GM19372 (cell line): ENCODE results near the gene DERL3.

Source experiments
- ATAC-seq: cut with Tn5 transposase; IDR thresholded peaks from one replicate; pipeline ENCODE4 v1.9.1; 2021; ENCODE audit warnings: mild to moderate bottlenecking, low read depth, moderate library complexity; ENCODE audit not compliant: unreplicated experiment

DERL3 gene

GRCh38 chr22:23815541-23816155, 23.2 kb downstream of the DERL3 start:
- ATAC-seq, result no peak

DNA sequence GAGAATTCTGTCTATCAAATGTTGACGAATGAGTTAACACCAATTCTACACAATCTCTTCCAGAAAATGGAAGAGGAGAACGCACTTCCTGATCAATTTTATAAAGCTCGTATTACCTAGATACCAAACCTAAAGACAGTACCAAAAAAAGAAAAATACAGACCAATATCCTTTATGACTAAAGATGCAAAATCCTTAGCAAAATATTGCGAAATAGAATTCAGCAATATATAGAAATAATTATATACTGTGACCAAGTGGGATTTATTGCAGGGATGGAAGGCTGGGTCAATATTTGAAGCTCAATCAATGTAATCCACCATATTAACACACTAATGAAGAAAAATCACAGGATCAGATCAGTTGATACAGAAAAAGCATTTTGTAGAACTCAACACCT, 26.4 kb downstream of the DERL3 start:
- no peak for ATAC-seq

DNA sequence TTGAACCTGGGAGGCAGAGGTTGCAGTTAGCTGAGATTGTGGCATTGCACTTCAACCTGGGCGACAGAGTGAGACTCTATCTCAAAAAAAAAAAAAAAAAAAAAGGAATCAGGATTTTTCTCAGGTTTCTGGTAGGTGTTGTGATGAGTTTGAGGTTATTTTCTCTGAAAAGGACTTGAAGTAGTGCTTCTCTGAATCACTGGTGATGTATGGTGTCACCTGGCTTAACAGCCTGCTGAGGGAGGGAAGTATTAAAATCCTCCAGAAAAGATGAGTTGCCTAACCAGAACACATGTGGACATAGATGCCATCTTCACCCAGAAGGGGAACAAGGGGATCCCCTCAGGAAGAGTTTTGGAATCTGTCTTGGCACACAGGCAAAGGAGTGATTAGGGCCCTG, 32.0 kb downstream of the DERL3 start:
- ATAC-seq, result no peak

GRCh38 chr22:23804781-23805291, 34.0 kb downstream of the DERL3 start:
- no peak for ATAC-seq

GRCh38 chr22:23803001-23803819, 35.6 kb downstream of the DERL3 start:
- no peak for ATAC-seq

GRCh38 chr22:23801886-23802377, 36.9 kb downstream of the DERL3 start:
- no peak for ATAC-seq

GRCh38 chr22:23801238-23801821, 37.5 kb downstream of the DERL3 start:
- no peak for ATAC-seq

DNA sequence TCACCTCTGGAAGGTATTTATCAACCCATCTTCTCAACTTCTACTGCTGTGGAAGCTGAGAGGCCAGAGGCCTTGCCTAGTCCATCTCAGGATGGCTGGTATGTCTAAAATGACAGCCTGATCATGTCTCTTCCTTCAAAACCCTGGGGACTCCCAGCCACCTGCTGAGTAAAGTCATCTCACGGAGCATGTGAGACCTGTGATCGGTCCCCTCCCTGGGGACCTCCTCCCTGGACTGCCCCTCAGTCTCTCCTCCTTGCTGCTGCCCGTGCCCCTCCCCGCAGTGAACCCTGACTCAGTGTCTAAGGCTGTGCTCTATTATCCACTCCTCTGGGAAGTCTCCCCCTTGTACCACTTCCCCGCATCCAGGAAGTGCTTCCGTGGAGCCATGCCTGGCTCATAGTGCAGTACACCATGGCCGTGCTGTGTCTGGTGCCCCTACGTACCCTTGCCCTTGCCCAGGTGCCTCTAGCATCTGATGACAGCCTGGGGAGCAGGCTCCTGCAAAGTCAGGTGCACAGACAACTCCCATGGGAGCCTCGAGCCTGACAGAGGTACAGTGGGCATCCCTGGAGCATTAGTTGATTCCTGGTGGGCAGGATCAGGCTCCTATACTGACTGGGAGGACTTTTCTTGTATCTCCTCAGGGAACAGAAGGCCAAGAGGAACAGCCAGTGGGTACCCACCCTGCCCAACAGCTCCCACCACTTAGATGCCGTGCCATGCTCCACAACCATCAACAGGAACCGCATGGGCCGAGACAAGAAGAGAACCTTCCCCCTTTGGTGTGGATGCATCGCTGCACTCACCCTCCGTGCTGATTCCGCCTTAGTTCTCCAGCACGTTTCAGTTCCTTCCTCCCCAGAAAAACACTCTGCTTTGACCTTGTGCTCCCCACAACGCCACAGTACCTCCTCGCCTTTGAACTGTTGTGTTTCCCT, 38.2 kb downstream of the DERL3 start:
- ATAC-seq, result no peak

DNA sequence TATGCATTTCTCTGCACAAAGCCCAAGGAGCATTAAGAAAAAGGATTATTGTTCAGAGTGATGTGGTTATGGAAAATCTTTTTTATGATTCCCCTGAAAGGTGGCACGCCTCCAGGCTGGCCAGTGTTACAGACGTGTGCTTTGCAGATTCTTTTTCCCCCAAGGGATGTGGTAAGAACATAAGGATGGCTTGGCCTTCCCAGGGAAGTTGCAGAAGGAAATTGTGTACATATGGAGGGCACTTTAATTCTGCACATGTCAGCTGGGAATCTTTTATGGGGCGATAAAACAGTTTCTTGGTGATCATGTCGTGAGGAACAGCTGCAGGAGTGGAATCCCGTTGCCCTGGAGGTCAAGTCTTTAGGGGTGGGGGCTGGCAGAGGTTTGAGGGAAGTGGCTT, 42.3 kb downstream of the DERL3 start:
- no peak for ATAC-seq

- ATAC-seq, result no peak
Observed at GRCh38 chr22:23793326-23793725, 45.5 kb downstream of the DERL3 start.

- no peak for ATAC-seq
Observed at GRCh38 chr22:23791738-23792645, 46.8 kb downstream of the DERL3 start.

GRCh38 chr22:23790819-23791737, 47.7 kb downstream of the DERL3 start:
- no peak for ATAC-seq

DNA sequence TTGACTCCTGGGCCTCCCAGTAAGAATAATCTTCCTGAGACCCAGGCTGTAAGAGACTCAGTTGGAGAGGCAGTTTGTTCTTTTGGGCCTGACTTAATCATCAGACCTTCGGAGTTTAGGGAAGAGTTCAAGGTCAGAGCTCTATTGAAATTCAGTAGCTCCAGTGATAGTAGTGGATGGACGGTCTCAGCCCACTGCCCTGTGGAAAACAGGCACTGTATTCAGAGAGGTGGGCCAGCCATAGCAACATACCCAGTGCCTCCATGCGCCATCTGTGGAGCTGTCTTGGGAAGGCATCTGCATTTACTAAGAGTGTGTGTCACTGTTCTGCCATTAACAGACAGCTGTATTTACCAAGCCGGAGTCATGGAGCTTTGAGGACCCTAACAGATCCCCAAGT, 49.2 kb downstream of the DERL3 start:
- ATAC-seq, result no peak

DNA sequence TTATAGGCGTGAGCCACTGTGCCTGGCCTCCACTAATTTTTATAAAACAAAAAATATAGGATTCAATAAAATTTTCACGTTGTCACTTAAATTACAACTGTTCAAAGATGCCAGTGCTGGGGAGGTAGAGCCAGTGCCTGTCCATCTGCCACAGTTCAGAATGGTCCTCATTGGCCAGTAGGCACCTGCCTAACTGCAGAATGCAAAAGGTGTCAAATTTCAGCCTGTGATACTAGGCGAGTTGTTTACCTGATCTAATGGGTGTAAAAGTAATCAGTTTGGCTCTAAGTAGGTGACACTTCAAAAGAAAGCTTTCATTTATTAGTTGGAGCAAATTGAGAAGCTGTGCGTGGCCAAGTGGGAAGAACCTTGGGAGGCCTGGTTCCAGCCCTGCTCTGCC, 49.7 kb downstream of the DERL3 start:
- no peak for ATAC-seq

GRCh38 chr22:23787910-23788309, 50.9 kb downstream of the DERL3 start:
- no peak for ATAC-seq

DNA sequence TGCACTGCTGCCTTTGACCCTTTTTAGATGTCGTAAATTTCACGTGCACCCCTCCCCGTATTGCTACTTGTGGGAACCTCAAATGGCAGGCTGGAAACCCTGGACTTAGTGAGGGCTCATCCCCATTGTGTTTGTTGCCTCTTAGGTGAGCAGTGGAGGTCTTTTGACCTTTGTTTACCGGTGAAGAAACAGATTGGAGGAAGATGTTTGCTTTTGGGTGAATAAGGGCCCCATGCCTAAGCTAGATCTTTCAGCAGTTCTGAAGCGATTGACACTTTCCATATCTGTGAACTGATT, 51.3 kb downstream of the DERL3 start:
- peak; percentile 14 for ATAC-seq

DNA sequence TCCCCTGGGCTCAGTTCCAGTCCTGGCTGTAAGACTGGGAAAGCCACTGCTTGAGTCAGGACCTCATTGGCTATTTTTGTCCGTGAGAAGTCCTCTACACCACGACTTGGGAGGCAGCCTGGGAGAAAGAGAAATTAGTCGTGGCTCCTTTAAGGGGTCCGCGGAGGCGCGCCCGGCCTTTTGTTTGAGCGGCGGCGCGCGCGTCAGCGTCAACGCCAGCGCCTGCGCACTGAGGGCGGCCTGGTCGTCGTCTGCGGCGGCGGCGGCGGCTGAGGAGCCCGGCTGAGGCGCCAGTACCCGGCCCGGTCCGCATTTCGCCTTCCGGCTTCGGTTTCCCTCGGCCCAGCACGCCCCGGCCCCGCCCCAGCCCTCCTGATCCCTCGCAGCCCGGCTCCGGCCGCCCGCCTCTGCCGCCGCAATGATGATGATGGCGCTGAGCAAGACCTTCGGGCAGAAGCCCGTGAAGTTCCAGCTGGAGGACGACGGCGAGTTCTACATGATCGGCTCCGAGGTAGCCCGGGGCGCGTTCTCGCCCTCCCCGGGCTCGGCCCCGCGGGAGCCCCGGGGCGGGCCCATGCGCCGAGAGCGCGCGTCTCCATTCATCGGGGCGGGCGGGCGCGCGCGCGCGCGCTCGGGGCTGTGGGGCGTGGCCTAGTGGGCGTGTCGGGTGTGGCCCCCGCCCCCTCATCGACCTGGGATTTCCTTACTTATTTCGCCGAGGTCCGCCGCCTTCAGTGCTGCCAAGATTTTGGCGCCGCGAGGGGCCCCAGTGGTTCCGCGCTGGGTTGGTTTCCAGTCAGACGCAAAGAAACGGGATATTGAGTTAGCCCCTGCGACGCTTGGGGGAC, 51.8 kb downstream of the DERL3 start, which contains the start of gene SMARCB1:
Gene SMARCB1, plus strand, starts transcription at position 215 of the 848 bp plus-strand sequence. Its CDS starts 204 bp downstream, at position 419.
- peak; percentile 63 for ATAC-seq
